NB4 (cell line): ENCODE measurements around the gene OR52A1.
"Not testable (repeated sequence)": the region's sequence is repeated elsewhere in the genome, so short reads cannot be mapped to it uniquely, and the experiment has no call there.

Source experiments
- DNase-seq: peaks from one replicate; pipeline ENCODE4 v3.0.0; 2010; ENCODE audit warnings: low read depth
- H3K4me3 ChIP-seq: one replicate; pipeline ENCODE4 v1.5.1; 2011; ENCODE audit warnings: mild to moderate bottlenecking, low read depth, low read length, moderate library complexity
- MYC ChIP-seq: IDR thresholded peaks from 2 replicates; pipeline ENCODE4 v1.6.1; 2011; ENCODE audit warnings: low read depth, low read length
- POLR2A ChIP-seq: IDR thresholded peaks from 2 replicates; pipeline ENCODE4 v1.6.1; 2011; ENCODE audit warnings: mild to moderate bottlenecking; ENCODE audit not compliant: insufficient read length; ENCODE audit errors: extremely low read depth
- TF ChIP-seq, protein P1 (sequence below): IDR thresholded peaks from one replicate; pipeline ENCODE4 v1.5.1; 2012; ENCODE audit warnings: low read depth, low read length
- TF ChIP-seq, protein P2 (sequence below): IDR thresholded peaks from 2 replicates; pipeline ENCODE4 v1.6.1; 2011; ENCODE audit warnings: low read depth, low read length

The OR52A1 gene

DNA sequence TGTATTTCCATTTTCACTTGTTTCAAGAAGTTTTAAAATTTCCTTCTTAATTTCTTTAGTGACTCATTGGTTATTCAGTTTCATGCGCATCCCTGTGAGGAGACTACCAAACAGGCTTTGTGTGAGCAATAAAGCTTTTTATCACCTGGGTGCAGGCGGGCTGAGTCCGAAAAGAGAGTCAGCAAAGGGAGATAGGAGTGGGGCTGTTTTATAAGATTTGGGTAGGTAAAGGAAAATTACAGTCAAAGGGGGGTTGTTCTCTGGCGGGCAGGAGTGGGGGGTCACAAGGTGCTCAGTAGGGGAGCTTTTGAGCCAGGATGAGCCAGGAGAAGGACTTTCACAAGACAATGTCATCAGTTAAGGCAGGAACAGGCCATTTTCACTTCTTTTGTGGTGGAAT, 5.7 kb upstream of the OR52A1 start:
- not testable (repeated sequence) for H3K4me3 ChIP-seq, DNase-seq

DNA sequence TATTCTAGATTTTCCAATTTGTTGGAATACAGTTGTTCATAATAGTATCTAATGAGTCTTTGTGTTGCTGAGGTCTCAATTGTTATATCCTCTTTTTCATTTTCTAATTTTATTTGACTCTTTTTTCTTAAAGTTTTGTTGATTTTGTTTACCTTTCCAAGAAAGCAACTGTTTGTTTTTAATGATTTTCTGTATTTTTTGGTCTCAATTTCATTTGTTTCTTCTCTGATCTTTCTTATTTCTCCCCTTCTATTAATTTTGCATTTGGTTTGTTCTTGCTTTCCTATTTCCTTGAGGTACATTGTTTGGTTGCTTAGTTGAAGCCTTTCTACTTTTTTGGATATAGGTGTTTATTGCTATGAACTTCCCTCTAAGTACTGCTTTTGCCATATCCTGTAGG, 5.2 kb upstream of the OR52A1 start:
- no peak overlapping the region for H3K4me3 ChIP-seq
- DNase-seq = no peak
- TF ChIP-seq, protein P1, sequence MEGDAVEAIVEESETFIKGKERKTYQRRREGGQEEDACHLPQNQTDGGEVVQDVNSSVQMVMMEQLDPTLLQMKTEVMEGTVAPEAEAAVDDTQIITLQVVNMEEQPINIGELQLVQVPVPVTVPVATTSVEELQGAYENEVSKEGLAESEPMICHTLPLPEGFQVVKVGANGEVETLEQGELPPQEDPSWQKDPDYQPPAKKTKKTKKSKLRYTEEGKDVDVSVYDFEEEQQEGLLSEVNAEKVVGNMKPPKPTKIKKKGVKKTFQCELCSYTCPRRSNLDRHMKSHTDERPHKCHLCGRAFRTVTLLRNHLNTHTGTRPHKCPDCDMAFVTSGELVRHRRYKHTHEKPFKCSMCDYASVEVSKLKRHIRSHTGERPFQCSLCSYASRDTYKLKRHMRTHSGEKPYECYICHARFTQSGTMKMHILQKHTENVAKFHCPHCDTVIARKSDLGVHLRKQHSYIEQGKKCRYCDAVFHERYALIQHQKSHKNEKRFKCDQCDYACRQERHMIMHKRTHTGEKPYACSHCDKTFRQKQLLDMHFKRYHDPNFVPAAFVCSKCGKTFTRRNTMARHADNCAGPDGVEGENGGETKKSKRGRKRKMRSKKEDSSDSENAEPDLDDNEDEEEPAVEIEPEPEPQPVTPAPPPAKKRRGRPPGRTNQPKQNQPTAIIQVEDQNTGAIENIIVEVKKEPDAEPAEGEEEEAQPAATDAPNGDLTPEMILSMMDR = no peak
- TF ChIP-seq MYC = no peak
- no peak for TF ChIP-seq POLR2A
- TF ChIP-seq, protein P2, sequence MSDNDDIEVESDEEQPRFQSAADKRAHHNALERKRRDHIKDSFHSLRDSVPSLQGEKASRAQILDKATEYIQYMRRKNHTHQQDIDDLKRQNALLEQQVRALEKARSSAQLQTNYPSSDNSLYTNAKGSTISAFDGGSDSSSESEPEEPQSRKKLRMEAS = no peak

DNA sequence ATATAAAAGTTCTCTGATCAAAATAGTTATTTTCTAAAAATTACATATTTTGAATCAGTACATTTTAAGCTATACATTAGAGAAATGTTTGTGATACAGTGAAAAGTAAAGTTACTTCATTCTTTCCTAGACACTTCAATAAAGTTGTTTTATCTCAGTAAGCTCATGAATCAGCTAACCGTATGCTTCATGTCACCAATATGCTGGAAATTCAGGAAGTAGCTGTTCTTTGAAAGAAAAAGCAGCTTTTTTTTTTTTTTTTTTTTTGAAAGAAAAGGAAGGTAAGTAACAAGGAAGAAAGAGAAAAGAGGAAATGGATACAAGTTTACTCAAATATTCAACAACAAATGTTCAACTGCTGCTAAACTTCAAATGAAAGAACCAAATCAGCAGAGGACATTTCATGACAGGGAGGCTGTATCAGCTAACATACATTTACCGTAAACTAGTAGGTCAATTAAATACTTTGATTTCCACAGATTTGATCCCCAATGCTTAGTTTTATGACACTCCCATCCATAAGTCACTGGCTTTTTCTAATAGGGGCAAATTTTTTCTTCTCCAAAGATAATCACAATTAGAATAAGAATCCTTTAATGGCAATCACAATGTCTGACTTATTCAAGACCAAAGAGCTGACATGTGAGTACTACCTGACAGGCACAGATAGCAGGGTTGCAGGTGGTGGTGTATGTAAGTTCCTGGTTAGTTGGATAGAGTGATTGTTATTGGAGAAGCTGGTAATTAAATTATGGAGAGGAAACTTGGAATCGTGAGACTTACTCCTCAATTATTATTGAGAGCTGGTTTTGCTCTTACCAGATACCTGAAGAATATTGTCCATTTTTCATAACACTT, 754 bp downstream of the OR52A1 start:
- TF ChIP-seq, protein P2 = no peak
- TF ChIP-seq MYC (no peak), POLR2A (no peak)
- TF ChIP-seq, protein P1 = no peak
- no peak overlapping the region for H3K4me3 ChIP-seq
- no peak for DNase-seq

DNA sequence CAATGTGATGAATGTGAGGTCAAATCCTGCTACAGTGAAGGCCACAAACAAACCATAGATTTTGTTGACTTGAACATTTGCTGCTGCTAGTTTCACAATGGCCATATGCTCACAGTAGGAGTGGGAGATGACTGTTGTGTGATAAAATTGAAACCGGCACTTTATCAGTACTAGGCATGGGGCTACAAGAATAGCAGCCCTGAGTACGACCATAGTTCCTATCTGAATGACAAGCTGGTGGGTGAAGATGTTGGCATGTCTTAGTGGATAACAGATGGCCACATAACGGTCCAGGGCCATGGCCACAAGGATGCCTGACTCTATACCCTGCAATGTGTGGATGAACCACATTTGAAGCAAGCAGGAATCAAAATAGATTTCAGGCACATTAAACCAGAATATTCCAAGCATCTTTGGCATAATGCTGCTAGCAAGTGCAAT, 2.8 kb downstream of the OR52A1 start:
- H3K4me3 ChIP-seq = no peak overlapping the region
- TF ChIP-seq, protein P1 = no peak
- TF ChIP-seq, protein P2 = no peak
- no peak for TF ChIP-seq POLR2A
- TF ChIP-seq MYC = no peak
- no peak for DNase-seq

DNA sequence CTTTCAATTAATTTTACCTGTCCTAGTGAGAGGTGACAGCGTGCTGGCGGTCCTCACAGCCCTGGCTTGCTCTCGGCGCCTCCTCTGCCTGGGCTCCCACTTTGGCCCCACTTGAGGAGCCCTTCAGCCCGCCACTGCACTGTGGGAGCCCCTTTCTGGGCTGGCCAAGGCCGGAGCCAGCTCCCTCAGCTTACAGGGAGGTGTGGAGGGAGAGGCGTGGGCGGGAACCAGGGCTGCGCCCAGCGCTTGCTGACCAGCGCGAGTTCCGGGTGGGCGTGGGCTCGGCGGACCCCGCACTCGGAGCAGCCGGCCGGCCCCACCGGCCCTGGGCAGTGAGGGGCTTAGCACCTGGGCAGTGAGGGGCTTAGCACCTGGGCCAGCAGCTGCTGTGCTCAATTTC, 10.4 kb downstream of the OR52A1 start:
- not testable (repeated sequence) for DNase-seq, H3K4me3 ChIP-seq

DNA sequence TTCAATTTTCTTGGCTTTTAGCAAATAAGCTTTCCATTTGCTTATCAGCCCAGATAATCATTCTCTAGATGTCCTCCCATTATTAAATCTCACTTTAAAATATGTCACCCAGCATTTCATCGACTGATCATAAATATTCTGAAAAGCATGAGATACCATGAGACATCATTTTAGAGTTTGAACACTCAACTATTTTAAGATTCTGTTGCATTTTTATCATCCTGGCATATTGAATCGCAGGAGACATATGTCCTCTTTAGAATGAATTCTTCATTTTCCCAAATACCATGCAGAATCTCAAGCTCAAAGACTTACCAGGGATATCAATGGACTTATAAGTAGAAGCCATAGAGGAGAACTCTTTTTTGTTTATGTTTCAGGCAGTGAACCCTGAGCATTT, 16.6 kb downstream of the OR52A1 start, which contains the start of gene OR52A5:
TSS of gene OR52A5 (minus strand) at position 361 of the 400 bp plus-strand sequence. CDS start 5,714 bp downstream, outside the sequence.
- DNase-seq = no peak
- TF ChIP-seq MYC (no peak), POLR2A (no peak)
- TF ChIP-seq, protein P2 = no peak
- TF ChIP-seq, protein P1 = no peak
- H3K4me3 ChIP-seq = no peak within 1 kb of the TSS

DNA sequence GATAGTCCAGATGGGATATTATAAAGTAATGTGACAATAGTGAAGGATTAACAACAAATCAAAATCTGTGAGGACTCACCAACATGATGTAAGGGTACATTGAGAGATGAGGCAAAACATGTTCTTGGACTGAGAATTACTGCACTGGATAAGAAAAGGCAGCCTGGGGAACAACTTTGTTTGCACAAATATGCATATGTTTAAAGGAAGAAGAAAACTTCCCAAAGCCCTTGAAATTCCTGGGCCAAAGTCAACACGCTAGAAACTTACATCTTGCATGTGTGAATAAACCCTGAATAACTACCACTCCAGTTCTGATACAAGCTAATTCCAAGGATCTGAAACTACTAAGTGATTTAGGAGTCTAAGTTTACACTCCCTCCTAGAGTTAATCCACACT, 17.5 kb downstream of the OR52A1 start:
- TF ChIP-seq, protein P1 = no peak
- no peak for TF ChIP-seq MYC
- no peak for TF ChIP-seq POLR2A
- TF ChIP-seq, protein P2 = no peak
- DNase-seq = no peak
- no peak overlapping the region for H3K4me3 ChIP-seq
